SKM-1 treated with dmso at 0.1 percent for 144 hours (cell line): ENCODE measurements around the gene POLD4.

Source experiments
- DNase-seq: peaks from one replicate; lab custom pipeline; 2025; ENCODE audit not compliant: unreplicated experiment; lab: John Stamatoyannopoulos, UW

Gene POLD4

DNA sequence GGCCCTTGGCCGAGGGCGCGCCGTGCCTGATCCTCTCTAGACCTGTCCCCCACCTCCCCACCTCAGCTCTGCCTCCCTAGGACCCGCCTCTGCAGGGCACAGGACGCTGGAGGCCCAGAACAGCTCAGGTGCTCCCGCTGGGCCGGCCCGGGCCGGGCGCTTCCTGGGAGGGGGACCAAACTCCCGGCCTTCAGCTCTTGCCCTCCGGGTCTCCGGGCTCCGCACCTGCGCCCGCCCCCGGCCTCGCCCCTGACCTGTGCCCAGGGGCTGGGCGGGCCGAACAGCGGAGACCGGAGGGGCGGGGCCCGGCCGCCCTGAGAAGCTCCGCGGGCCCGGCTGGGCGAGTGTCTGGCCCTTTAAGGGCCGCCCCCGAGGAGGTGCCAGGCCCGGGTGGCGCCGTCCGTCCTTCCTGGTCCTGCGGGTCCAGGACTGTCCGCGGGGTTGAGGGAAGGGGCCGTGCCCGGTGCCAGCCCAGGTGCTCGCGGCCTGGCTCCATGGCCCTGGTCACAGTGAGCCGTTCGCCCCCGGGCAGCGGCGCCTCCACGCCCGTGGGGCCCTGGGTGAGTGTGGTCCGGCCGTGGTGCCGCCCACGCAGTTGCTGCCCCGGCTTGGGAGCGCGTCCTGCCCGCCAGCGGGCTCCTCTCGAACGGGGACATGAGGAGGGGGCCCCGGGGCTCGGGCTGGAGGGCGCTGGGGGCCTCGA lies 50.1 kb downstream of the POLD4 start, which contains the start of gene SSH3:
Gene SSH3 (plus strand): TSS at position 399 of the 703 bp plus-strand sequence. CDS start 96 bp downstream, at position 495.
- DNase-seq: no peak

GRCh38 chr11:67302571-67303131 lies 50.7 kb downstream of the POLD4 start:
- no peak for DNase-seq

DNA sequence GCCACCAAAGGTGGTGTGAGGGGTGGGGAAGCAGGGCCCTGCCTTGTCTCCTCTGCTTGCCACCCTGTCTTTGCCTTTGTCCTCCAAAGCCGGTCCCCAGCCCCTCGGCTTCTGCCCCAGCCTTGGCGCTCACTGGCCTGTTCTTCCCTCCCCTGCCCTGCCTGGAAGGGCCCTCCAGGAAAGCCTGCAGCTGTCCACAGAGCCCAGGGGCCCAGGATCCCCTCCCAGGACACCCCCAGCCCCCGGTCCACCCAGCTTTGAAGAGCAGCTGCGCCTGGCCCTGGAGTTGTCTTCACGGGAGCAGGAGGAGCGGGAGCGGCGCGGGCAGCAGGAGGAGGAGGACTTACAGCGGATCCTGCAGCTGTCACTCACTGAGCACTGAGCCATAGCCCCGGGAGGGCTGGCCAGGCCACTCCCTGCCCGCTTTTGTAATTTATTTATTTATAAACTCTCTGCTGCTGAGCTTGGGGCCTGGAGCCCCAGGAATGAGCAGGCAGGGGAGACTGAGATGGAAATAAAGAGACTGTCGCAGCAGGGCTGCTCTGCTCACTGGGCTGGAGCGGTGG lies 51.3 kb downstream of the POLD4 start:
- DNase-seq: no peak

DNA sequence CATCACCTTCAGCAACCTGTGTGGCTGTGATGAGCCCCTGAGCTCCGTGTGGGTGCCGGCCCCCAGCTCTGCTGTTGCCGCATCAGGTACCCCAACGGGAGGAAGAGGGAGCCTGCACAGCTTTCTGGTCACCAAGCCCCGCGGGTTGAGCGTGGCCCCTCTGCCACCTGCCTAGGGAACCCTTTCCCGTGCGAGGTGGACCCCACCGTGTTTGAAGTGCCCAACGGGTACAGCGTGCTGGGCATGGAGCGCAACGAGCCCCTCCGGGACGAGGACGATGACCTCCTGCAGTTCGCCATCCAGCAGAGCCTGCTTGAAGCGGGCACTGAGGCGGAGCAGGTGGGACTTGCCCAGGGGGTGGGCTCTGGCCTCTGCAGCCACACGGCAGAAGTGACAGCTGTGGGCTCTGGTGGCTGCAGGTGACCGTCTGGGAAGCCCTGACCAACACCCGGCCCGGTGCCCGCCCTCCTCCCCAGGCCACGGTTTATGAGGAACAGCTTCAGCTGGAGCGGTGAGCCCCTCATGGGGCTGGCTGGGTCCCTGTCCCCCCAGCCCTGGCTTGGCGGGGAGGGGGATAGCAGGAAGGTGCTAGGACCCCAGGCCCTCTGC lies 51.9 kb downstream of the POLD4 start:
- no peak for DNase-seq
